ENCODE data around the gene HHATL. TPM values are rescaled to one million over a fixed set of nuclear protein-coding genes. Genes with fewer than 3 reads are reported as not detected.

The HHATL gene
- total RNA-seq, 1 donor from 2014 or later, result 3.9 TPM

- no peak for DNase-seq
Observed at GRCh38 chr3:42684632-42685362, 17.8 kb downstream of the HHATL start.

- peak; percentile 26 for DNase-seq
Observed at GRCh38 chr3:42683875-42684598, 18.6 kb downstream of the HHATL start.

- DNase-seq, result no peak
Observed at GRCh38 chr3:42682301-42683070, 20.1 kb downstream of the HHATL start.

GRCh38 chr3:42681361-42682038 lies 21.1 kb downstream of the HHATL start:
- no peak for DNase-seq

GRCh38 chr3:42680806-42681205 lies 21.8 kb downstream of the HHATL start:
- DNase-seq, result no peak

- no peak for DNase-seq
Observed at GRCh38 chr3:42680271-42680670, 22.3 kb downstream of the HHATL start.

- no peak for DNase-seq
Observed at GRCh38 chr3:42678447-42678846, 24.2 kb downstream of the HHATL start.

GRCh38 chr3:42675909-42676308 lies 26.7 kb downstream of the HHATL start:
- no peak for DNase-seq

- no peak for DNase-seq
Observed at GRCh38 chr3:42674146-42674545, 28.5 kb downstream of the HHATL start.

GRCh38 chr3:42673082-42673481 lies 29.5 kb downstream of the HHATL start:
- no peak for DNase-seq

- no peak for DNase-seq
Observed at GRCh38 chr3:42672515-42672914, 30.1 kb downstream of the HHATL start.

- DNase-seq, result no peak
Observed at GRCh38 chr3:42670670-42671069, 31.9 kb downstream of the HHATL start.

- DNase-seq, result no peak
Observed at GRCh38 chr3:42670051-42670576, 32.5 kb downstream of the HHATL start.

GRCh38 chr3:42668793-42669217 lies 33.8 kb downstream of the HHATL start:
- no peak for DNase-seq

GRCh38 chr3:42668413-42668760 lies 34.2 kb downstream of the HHATL start:
- no peak for DNase-seq

GRCh38 chr3:42667523-42668412 lies 34.8 kb downstream of the HHATL start:
- DNase-seq, result peak; percentile 10

GRCh38 chr3:42667096-42667522 lies 35.5 kb downstream of the HHATL start:
- no peak for DNase-seq

GRCh38 chr3:42666577-42666998 lies 36.0 kb downstream of the HHATL start:
- no peak for DNase-seq

GRCh38 chr3:42666022-42666421 lies 36.6 kb downstream of the HHATL start:
- DNase-seq, result no peak

GRCh38 chr3:42665050-42665878 lies 37.3 kb downstream of the HHATL start:
- no peak for DNase-seq
